HepG2 (cell line): Measurements from ENCODE around the gene CDC40. TPM values are rescaled to one million over a fixed set of nuclear protein-coding genes. Genes with fewer than 3 reads are reported as not detected.

Experiments
- ATAC-seq: fragments of 200-7000 bp; cut with Tn5 transposase; 3 replicates; pipeline ENCODE4 v1.9.1; 2020; ENCODE audit warnings: mild to moderate bottlenecking, moderate library complexity
- BruUV-seq: library from RNA; stranded (reverse); fragments of 400-500 nt; replicated peaks from 2 replicates; lab custom pipeline; 2021; lab: Mats Ljungman, UMichigan
- CTCF ChIA-PET: fragments of 300-600 bp; formaldehyde crosslinking; extraction: SDS; loops from one replicate; lab custom pipeline; 2021; ENCODE audit warnings: low total read pairs, inconsistent platforms, low intra/inter-chr PET ratio; lab: Yijun Ruan, JAX
- POLR2A ChIA-PET: fragments of 350-600 bp; sonication (Branson Sonifier 250); formaldehyde crosslinking; loops from one replicate; lab custom pipeline; 2020; ENCODE audit warnings: antibody characterized with exemption, inconsistent platforms; lab: Yijun Ruan, JAX
- DNase-seq: peaks from one replicate; pipeline ENCODE4 v3.0.0-alpha.2; 2015; ENCODE audit warnings: low spot score
- FAIRE-seq: peaks from 3 replicates; lab custom pipeline; 2011; peaks lifted over from hg19 to GRCh38; lab: Jason Lieb, UNC
- H2AFZ ChIP-seq: one replicate; pipeline ENCODE4 v1.6.1; 2011; ENCODE audit warnings: low read length, inconsistent platforms
- H3K27ac ChIP-seq: fragments of 300-600 bp; 3 replicates; pipeline ENCODE4 v1.8.0; 2011; ENCODE audit warnings: mixed run types, mild to moderate bottlenecking, mixed read lengths, low read length, inconsistent platforms; ENCODE audit not compliant: insufficient read depth; ENCODE audit errors: extremely low read length
- H3K27me3 ChIP-seq, 2 experiments: fragments of 200-600 bp in 1 of 2; 2 replicates in 1 of 2; 3 replicates in 1 of 2; pipeline versions ENCODE4 v1.6.0 to v1.8.0; 2011; ENCODE audit warnings: low read length in 2 of 2, mild to moderate bottlenecking in 2 of 2, moderate library complexity in 2 of 2, inconsistent platforms in 1 of 2; ENCODE audit not compliant: insufficient read depth in 2 of 2, control insufficient read depth in 1 of 2
- H3K36me3 ChIP-seq, 2 experiments: fragments of 200-600 bp in 1 of 2; replicated peaks in 1 of 2; 2 replicates in 1 of 2; 3 replicates in 1 of 2; pipeline versions ENCODE4 v1.5.1 to v1.8.0; 2011; ENCODE audit warnings: low read length in 2 of 2, inconsistent platforms in 1 of 2; ENCODE audit not compliant: insufficient read depth in 2 of 2, control insufficient read depth in 1 of 2
- H3K4me1 ChIP-seq: 2 replicates; pipeline ENCODE4 v1.5.1; 2012; ENCODE audit warnings: low read length, inconsistent platforms; ENCODE audit not compliant: insufficient read depth
- H3K4me2 ChIP-seq: 2 replicates; pipeline ENCODE4 v1.6.0; 2011; ENCODE audit warnings: low read depth, low read length, inconsistent platforms
- H3K4me3 ChIP-seq, 3 experiments: fragments of 200-600 bp in 1 of 3; sonication (generic), shearing (Covaris generic) in 1 of 3; replicated peaks in 1 of 3; 2 replicates each; pipeline ENCODE4 v1.5.1; 2011 to 2016; ENCODE audit warnings: low read length in 3 of 3, inconsistent platforms in 2 of 3, low read depth in 2 of 3, mild to moderate bottlenecking in 2 of 3, control low read depth in 1 of 3, mixed read lengths in 1 of 3; ENCODE audit not compliant: insufficient read depth in 1 of 3
- H3K79me2 ChIP-seq: one replicate; pipeline ENCODE4 v1.6.1; 2011; ENCODE audit warnings: low read length, inconsistent platforms; ENCODE audit not compliant: insufficient read depth
- H3K9ac ChIP-seq: 2 replicates; pipeline ENCODE4 v1.6.0; 2011; ENCODE audit warnings: mild to moderate bottlenecking, low read depth, low read length, inconsistent platforms; ENCODE audit not compliant: insufficient read depth
- H3K9me3 ChIP-seq: 2 replicates; pipeline ENCODE4 v1.5.1; 2012; ENCODE audit warnings: mild to moderate bottlenecking, low read length
- H4K20me1 ChIP-seq: 2 replicates; pipeline ENCODE4 v1.6.0; 2011; ENCODE audit warnings: inconsistent platforms, mild to moderate bottlenecking, low read length, moderate library complexity; ENCODE audit not compliant: insufficient read depth
- TEAD2 ChIP-seq: sonication (generic); formaldehyde crosslinking; IDR thresholded peaks from 2 replicates; pipeline ENCODE4 v1.9.0; 2021; ENCODE audit warnings: missing genetic modification reagents
- ZNF138 ChIP-seq: sonication (generic); formaldehyde crosslinking; IDR thresholded peaks from 2 replicates; pipeline ENCODE4 v1.5.0; 2020; ENCODE audit warnings: mild to moderate bottlenecking, low read depth, missing genetic modification reagents
- ZNF274 ChIP-seq: sonication (generic); formaldehyde crosslinking; IDR thresholded peaks from 2 replicates; pipeline ENCODE4 v1.5.1; 2020; ENCODE audit warnings: mild to moderate bottlenecking, missing genetic modification reagents
- ZNF616 ChIP-seq: sonication (generic); formaldehyde crosslinking; IDR thresholded peaks from 2 replicates; pipeline ENCODE4 v1.5.0; 2020; ENCODE audit warnings: low read depth, mild to moderate bottlenecking, missing genetic modification reagents
- WGBS: methylation state at CpG from one replicate; pipeline ENCODE4 v1.1.6; 2017; ENCODE audit warnings: low lambda C conversion rate; 5-methylcytosine and 5-hydroxymethylcytosine counted together
- in situ Hi-C: cut with HindIII; loops from 2 replicates; pipeline ENCODE4 v1.10.0; 2017; ENCODE audit warnings: low pct_unique_long_range_greater_than_20kb; ENCODE audit not compliant: extremely low pct_ligation_motif_present
- intact Hi-C: fragments of 100-400 bp; cut with micrococcal nuclease; formaldehyde crosslinking; loops from one replicate; pipeline ENCODE4 v1.10.0; 2022; ENCODE audit not compliant: unreplicated experiment
- polyA plus RNA-seq, 8 experiments: library from polyadenylated mRNA; depleted of rRNA in 3 of 8; stranded (reverse) in 7 of 8; unstranded in 1 of 8; fragments of >200 nt; fragmentation: Illumina TruSeq in 4 of 8; extraction: Trizol in 4 of 8; gene quantifications; 2 replicates each; pipeline versions ENCODE4 v1.2.1 to v1.2.3, GENCODE V29; 2011 to 2016; ENCODE audit warnings: low read depth in 4 of 8, missing spikeins in 1 of 8, mixed read lengths in 1 of 8; ENCODE audit not compliant: insufficient read depth in 1 of 8
- total RNA-seq, 5 experiments: library from RNA; depleted of rRNA; stranded (reverse); fragments of >200 nt; fragmentation: Illumina TruSeq; extraction: Trizol; gene quantifications; 2 replicates each; pipeline ENCODE4 v1.2.3, GENCODE V29; 2016; ENCODE audit warnings: low read depth in 1 of 5
- TF ChIP-seq, protein P1 (sequence below): sonication (generic); formaldehyde crosslinking; IDR thresholded peaks from 2 replicates; pipeline ENCODE4 v1.8.1; 2023; ENCODE audit warnings: missing genetic modification reagents, mild to moderate bottlenecking, borderline replicate concordance
- TF ChIP-seq, protein P2 (sequence below): sonication (generic); formaldehyde crosslinking; IDR thresholded peaks from 2 replicates; pipeline ENCODE4 v1.4.0; 2020; ENCODE audit warnings: missing genetic modification reagents
- TF ChIP-seq, protein P3 (sequence below): sonication (generic); formaldehyde crosslinking; IDR thresholded peaks from 2 replicates; pipeline ENCODE4 v1.5.1; 2020; ENCODE audit warnings: missing genetic modification reagents, mild to moderate bottlenecking, borderline replicate concordance
- TF ChIP-seq, protein P4 (sequence below): sonication (generic); formaldehyde crosslinking; IDR thresholded peaks from 2 replicates; pipeline ENCODE4 v1.4.0; 2020; ENCODE audit warnings: missing genetic modification reagents, borderline replicate concordance

Gene CDC40
- total and polyA plus RNA-seq, 2 of the 13 experiments (the other 11 are each of a cell fraction or from before 2014, with no cell fraction given) = 11.4 to 21.5 TPM

DNA sequence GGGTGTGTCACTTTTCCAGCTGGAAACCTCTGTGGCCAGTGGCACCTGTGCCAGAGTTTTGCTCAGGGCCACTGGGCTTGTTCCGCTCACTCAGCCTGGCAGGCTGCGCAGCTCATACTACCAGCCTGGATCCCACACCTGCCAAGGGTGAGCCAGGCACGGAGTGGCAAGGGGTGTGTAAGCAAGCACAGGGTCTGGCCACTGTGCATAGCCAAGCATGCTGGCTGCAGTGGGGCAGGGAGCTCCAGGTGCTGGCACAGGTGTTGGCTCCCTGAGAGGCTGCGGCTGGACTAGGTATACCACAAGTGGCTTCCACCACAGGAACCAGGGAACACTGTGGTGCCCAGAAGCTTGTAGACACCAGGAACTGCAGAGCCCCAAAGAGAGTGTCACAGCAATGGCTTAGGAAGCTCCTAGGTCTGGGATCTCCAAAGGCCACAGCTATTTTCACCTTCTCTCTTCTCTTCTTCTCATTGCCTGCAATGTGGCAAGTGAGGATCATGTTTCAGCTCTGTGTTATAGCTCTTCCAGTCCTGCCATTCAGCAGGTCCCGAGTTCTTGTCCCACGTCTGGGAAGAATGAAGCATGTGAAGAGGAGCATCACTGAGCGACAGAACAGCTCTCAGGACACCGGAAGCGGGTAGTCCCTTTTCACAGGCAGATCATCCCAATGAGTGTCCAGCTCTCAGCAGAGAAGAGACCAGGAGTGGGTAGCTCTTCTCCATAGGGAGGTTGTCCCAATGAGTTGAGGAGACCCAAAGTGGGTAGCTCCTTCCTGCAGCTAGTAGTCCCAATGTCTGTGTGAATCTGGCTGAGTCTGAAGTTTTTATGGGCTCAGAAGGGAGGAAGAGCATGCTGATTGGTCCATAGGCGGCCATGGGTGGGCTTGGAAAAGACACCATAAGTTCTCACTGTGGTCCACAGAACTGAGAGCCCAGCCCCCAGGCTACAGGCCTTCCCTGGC, 42.0 kb upstream of the CDC40 start:
- Histone ChIP-seq H3K36me3 (peaks cover 0 to 3% of the 10 kb centered on the region in 2 experiments; a peak in 1 of 5 replicates), H3K27ac (no peak overlapping the region), H4K20me1 (no peaks in the 10 kb centered on the region), H3K4me3 (no peak overlapping the region), H3K9ac (no peak overlapping the region), H3K9me3 (no peaks in the 10 kb centered on the region), H3K27me3 (no peaks in the 10 kb centered on the region), H3K4me1 (no peaks in the 10 kb centered on the region), H2AFZ (no peak overlapping the region), H3K4me2 (no peak overlapping the region), H3K79me2 (no peaks in the 10 kb centered on the region)
- CTCF ChIA-PET = no interaction called here
- ATAC-seq (no peak), FAIRE-seq (no peak), DNase-seq (no peak)
- WGBS = 92% methylated on average over 8 of the region's 10 CpGs
- POLR2A ChIA-PET = no interaction called here
- in situ Hi-C loops = no loop called here
- TF ChIP-seq ZNF138 (CRISPR knock-in tag) (no peak), ZNF274 (CRISPR knock-in tag) (no peak), TEAD2 (CRISPR knock-in tag) (no peak), ZNF616 (CRISPR knock-in tag) (no peak)
- TF ChIP-seq, protein P1, sequence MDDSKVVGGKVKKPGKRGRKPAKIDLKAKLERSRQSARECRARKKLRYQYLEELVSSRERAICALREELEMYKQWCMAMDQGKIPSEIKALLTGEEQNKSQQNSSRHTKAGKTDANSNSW (CRISPR knock-in tag) = no peak
- TF ChIP-seq, protein P2, sequence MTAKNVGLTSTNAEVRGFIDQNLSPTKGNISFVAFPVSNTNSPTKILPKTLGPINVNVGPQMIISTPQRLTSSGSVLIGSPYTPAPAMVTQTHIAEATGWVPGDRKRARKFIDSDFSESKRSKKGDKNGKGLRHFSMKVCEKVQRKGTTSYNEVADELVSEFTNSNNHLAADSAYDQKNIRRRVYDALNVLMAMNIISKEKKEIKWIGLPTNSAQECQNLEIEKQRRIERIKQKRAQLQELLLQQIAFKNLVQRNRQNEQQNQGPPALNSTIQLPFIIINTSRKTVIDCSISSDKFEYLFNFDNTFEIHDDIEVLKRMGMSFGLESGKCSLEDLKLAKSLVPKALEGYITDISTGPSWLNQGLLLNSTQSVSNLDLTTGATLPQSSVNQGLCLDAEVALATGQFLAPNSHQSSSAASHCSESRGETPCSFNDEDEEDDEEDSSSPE (CRISPR knock-in tag) = no peak
- TF ChIP-seq, protein P3, sequence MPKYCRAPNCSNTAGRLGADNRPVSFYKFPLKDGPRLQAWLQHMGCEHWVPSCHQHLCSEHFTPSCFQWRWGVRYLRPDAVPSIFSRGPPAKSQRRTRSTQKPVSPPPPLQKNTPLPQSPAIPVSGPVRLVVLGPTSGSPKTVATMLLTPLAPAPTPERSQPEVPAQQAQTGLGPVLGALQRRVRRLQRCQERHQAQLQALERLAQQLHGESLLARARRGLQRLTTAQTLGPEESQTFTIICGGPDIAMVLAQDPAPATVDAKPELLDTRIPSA (CRISPR knock-in tag) = no peak
- TF ChIP-seq, protein P4, sequence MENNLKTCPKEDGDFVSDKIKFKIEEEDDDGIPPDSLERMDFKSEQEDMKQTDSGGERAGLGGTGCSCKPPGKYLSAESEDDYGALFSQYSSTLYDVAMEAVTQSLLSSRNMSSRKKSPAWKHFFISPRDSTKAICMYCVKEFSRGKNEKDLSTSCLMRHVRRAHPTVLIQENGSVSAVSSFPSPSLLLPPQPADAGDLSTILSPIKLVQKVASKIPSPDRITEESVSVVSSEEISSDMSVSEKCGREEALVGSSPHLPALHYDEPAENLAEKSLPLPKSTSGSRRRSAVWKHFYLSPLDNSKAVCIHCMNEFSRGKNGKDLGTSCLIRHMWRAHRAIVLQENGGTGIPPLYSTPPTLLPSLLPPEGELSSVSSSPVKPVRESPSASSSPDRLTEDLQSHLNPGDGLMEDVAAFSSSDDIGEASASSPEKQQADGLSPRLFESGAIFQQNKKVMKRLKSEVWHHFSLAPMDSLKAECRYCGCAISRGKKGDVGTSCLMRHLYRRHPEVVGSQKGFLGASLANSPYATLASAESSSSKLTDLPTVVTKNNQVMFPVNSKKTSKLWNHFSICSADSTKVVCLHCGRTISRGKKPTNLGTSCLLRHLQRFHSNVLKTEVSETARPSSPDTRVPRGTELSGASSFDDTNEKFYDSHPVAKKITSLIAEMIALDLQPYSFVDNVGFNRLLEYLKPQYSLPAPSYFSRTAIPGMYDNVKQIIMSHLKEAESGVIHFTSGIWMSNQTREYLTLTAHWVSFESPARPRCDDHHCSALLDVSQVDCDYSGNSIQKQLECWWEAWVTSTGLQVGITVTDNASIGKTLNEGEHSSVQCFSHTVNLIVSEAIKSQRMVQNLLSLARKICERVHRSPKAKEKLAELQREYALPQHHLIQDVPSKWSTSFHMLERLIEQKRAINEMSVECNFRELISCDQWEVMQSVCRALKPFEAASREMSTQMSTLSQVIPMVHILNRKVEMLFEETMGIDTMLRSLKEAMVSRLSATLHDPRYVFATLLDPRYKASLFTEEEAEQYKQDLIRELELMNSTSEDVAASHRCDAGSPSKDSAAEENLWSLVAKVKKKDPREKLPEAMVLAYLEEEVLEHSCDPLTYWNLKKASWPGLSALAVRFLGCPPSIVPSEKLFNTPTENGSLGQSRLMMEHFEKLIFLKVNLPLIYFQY = no peak
- no TSS peak for BruUV-seq
- intact Hi-C loops = no loop called here
